Measurements from ENCODE around the gene GTF3C2.
"Not testable (repeated sequence)": the region's sequence is repeated elsewhere in the genome, so short reads cannot be mapped to it uniquely, and the experiment has no call there.

The GTF3C2 gene

DNA sequence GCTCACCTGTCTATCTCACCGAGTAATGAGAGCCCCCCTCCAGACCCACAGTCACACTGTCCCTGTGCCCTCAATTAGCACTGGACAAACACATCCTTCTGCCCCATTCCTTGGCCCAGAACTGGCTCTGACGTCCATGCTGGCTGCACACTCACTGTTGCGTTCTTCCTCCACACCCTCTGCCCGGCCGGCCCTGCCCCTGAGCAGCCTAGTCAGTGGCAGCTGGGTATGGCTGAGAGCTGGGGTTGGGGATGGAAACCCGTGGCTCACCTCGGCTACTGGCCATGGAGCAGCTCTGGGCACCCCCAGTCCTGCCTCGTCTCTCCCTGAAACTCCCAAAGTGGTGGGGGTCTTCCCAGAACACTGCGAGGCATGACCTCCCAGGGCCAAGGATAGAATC lies 41.9 kb downstream of the GTF3C2 start:
- H3K4me3 Mint-ChIP-seq: no peak overlapping the region
- H3K27me3 Mint-ChIP-seq: no peaks in the 10 kb centered on the region
- no peaks in the 10 kb centered on the region for H3K9me3 Mint-ChIP-seq
- H3K27ac Mint-ChIP-seq: no peak overlapping the region
- no peaks in the 10 kb centered on the region for H3K4me1 Mint-ChIP-seq
- peaks cover 10% of the 10 kb centered on the region for H3K36me3 Mint-ChIP-seq

- Mint-ChIP-seq H3K27me3 (no peaks in the 10 kb centered on the region), H3K36me3 (peaks cover 11% of the 10 kb centered on the region), H3K27ac (no peak overlapping the region), H3K4me3 (no peak overlapping the region), H3K4me1 (no peaks in the 10 kb centered on the region), H3K9me3 (no peaks in the 10 kb centered on the region)
These were observed 42.5 kb downstream of the GTF3C2 start for GRCh38 chr2:27313882-27314645.

DNA sequence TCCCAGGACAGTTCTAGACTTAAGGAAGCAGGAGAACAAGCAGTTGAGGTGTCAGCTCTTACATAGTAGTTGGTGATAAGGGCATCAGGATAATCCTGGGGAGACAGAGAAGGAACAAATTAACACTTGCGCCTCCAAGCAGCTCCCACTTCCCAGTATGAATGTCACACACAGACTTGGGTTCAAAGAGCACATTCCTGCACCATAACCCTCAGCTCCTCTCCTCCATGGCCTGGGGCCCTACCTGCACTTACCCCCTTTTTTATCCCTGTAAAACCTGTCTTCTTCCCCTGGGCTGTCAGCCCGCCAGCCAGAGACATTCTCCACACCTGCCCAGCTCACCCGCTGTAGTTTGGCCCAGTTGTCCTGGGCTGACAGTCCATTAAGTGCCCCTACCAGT lies 44.4 kb downstream of the GTF3C2 start:
- Mint-ChIP-seq H3K27ac (no peak overlapping the region), H3K36me3 (peaks cover 10% of the 10 kb centered on the region), H3K4me1 (no peaks in the 10 kb centered on the region), H3K4me3 (no peak overlapping the region), H3K27me3 (no peaks in the 10 kb centered on the region), H3K9me3 (no peaks in the 10 kb centered on the region)

GRCh38 chr2:27309651-27310050 lies 46.9 kb downstream of the GTF3C2 start:
- peaks cover 10% of the 10 kb centered on the region for H3K36me3 Mint-ChIP-seq
- no peaks in the 10 kb centered on the region for H3K9me3 Mint-ChIP-seq
- no peak overlapping the region for H3K4me3 Mint-ChIP-seq
- H3K27ac Mint-ChIP-seq: peak overlapping the region; percentile 26
- H3K4me1 Mint-ChIP-seq: no peaks in the 10 kb centered on the region
- H3K27me3 Mint-ChIP-seq: peaks cover 8% of the 10 kb centered on the region

DNA sequence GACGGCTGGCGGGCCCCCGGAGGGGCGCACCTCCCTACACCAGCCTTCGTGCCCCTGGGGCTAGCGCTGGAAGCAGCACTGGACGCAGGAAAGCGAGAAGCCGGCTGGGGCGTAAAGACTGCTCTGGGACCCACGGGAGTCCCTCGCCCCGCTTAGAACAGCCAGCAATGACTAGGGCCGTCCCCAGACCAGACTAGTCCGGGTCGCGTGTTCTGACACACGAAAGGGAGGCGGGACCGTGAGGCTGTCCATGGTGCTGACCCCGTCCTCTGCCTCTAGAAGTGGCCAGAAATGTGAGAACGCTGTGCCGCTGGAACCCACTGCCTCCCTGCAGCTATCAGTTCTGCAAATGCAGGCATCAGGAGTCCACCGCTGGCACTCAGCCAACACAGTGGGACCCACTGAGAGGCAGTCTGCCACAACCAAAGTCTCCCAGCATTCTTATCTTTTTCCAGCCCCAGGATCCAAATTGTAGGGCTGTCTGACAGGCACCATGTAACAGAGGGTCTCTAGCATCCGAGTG lies 48.1 kb downstream of the GTF3C2 start, which contains the start of gene UCN:
Gene UCN, minus strand, starts transcription at position 87 of the 523 bp plus-strand sequence. CDS start 550 bp downstream, outside the sequence.
- no peaks in the 10 kb centered on the region for H3K4me1 Mint-ChIP-seq
- H3K4me3 Mint-ChIP-seq: peak within 1 kb of the TSS; percentile 76
- peaks cover 12% of the 10 kb centered on the region for H3K27me3 Mint-ChIP-seq
- no peaks in the 10 kb centered on the region for H3K9me3 Mint-ChIP-seq
- peaks cover 10% of the 10 kb centered on the region for H3K36me3 Mint-ChIP-seq
- no peak within 1 kb of the TSS for H3K27ac Mint-ChIP-seq

DNA sequence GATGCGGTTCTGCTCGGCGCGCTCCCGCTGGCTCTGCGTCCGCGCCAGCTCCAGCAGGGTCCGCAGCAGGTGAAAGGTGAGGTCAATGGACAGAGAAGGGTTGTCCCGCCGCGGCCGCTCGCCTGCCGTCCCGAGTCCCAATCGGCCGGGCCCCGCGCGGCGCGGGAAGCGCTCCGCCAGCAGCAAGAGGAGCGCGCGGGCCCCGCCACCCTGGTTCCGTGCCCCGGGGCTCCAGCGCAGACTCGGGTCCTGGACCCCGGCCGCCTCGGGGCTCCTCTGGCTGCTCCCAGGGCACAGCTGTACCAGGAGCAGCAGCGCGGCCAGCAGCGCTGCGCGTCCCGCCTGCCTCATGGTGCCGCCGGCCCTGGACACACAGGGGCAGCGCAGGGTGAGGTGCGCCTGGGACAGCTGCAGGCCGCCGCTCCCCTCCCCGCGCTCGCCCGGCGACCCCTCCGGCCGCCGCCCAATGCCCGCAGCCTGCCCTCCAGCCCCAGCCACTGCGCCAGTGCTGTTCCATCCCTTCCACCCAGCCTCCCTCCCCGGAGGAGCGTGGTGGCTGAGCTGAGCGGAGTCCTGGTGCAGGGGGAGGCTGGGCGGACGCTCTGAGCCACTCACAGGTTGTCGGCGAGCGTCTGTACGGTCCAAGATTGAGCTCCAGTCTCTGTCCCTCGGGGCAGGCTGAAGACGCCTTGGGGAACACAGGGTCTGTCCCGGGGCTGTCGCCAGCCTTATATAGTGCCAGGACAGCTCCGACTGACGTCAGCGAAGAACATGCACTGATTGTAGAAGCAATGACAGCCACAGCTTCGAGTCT lies 48.8 kb downstream of the GTF3C2 start:
- Mint-ChIP-seq H3K4me1 (no peaks in the 10 kb centered on the region), H3K27ac (no peak overlapping the region), H3K4me3 (peak overlapping the region; percentile 76), H3K36me3 (peaks cover 10% of the 10 kb centered on the region), H3K9me3 (no peaks in the 10 kb centered on the region), H3K27me3 (peaks cover 12% of the 10 kb centered on the region)

GRCh38 chr2:27307287-27307544 lies 49.3 kb downstream of the GTF3C2 start:
- no peaks in the 10 kb centered on the region for H3K4me1 Mint-ChIP-seq
- H3K36me3 Mint-ChIP-seq: peaks cover 10% of the 10 kb centered on the region
- no peak overlapping the region for H3K27ac Mint-ChIP-seq
- H3K9me3 Mint-ChIP-seq: no peaks in the 10 kb centered on the region
- H3K27me3 Mint-ChIP-seq: peaks cover 12% of the 10 kb centered on the region
- H3K4me3 Mint-ChIP-seq: peak overlapping the region; percentile 76

DNA sequence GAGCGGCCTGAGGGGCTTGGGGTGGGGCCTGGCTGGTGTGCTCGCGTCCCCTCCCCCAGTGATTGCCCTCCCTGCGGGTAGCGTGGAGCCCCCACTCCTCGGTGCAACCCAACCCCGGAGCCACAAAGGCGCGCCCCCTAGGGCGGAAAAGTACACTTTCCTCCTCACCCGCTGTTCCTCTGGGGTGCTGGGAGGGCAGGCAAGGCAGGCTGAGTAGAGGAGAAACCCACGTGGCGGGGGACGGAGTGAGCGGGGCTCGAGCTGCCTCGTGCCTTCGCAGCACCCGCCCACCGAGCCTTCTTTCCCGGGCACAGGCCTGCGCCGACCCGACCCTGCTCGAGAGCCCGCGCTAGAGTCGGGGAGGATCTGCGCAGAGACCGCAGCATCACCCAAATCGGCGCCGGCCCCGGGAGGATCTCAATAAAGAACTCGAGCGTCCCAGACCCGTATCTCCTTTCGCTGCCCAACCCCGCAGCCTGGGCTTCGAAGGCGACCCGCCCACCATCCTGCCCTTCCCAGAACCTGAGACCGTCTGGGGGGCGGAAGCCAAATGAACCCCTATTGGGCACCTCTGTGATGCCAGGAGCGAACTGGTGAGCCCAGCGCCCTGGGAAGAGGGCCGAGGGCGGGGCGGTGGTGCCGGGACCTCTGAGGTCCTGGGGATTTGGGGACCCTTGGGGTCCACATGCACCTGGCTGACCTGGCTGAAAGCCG lies 49.8 kb downstream of the GTF3C2 start:
- Mint-ChIP-seq H3K9me3 (no peaks in the 10 kb centered on the region), H3K4me1 (no peaks in the 10 kb centered on the region), H3K27me3 (peaks cover 12% of the 10 kb centered on the region), H3K4me3 (peak overlapping the region; percentile 76), H3K36me3 (peaks cover 10% of the 10 kb centered on the region), H3K27ac (no peak overlapping the region)

DNA sequence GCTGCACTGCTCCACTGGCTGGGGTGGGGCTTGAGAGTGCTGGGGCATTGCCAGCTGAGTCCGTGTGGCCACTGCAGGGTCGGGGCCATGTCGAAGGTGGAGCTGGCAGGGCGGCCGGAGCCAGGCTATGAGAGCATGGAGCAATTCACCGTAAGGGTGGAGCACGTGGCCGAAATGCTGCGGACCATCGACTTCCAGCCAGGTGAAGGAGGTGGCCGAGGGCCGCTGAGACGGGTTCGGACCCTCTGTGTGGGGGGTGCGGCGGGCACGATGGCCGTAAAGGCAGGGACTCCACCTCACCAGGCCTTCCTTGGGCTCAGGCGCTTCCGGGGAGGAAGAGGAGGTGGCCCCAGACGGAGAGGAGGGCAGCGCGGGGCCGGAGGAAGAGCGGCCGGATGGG lies 50.4 kb downstream of the GTF3C2 start:
- Mint-ChIP-seq H3K4me3 (peak overlapping the region; percentile 36), H3K27me3 (peaks cover 12% of the 10 kb centered on the region), H3K27ac (no peak overlapping the region), H3K9me3 (no peaks in the 10 kb centered on the region), H3K36me3 (peaks cover 5% of the 10 kb centered on the region), H3K4me1 (no peaks in the 10 kb centered on the region)

- Mint-ChIP-seq H3K4me3 (peak overlapping the region; percentile 24), H3K4me1 (no peaks in the 10 kb centered on the region), H3K27ac (no peak overlapping the region)
These were observed 51.0 kb downstream of the GTF3C2 start for GRCh38 chr2:27305516-27305915.

DNA sequence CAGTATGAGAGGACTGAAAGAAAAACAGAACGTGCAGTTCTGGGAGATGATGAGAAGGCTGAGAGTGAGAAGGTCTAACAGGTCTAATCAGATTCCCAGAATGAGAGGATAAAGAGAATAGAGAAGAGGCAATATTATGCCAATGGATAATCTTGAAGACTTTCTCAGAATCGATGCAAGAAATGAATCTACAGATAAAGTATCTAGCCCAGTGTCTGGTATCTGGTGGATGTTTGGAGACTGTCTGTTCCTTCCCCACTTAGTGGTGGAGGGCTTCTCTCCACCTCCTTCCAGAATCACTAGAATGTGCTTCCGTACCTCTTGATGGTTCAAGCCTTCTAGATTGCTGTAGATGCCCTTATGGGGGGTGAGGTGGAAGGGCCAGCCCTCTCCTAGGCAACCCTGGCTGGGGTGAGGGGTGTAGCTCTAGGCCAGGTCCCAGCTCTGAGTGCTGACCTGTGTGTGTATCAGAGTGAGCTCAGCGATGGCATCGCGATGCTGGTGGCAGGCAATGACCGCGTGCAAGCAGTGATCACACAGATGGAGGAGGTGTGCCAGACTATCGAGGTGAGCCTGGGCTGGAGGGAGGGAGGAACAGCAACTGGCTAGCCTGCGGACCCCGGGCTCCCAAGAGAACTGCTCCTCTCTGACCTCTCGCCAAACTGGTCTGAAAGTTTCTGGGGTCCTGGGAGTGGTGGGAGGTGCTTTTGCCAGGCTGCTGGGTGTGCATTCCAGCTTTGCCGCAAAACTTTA lies 51.9 kb downstream of the GTF3C2 start:
- no peaks in the 10 kb centered on the region for H3K9me3 Mint-ChIP-seq
- peaks cover 12% of the 10 kb centered on the region for H3K27me3 Mint-ChIP-seq
- H3K27ac Mint-ChIP-seq: no peak overlapping the region
- H3K4me3 Mint-ChIP-seq: no peak overlapping the region
- peaks cover 3% of the 10 kb centered on the region for H3K36me3 Mint-ChIP-seq
- H3K4me1 Mint-ChIP-seq: no peaks in the 10 kb centered on the region

More at GRCh38 chr2:27305516-27305915, 51.0 kb downstream of the GTF3C2 start:
- Mint-ChIP-seq H3K27me3 (peaks cover 12% of the 10 kb centered on the region), H3K9me3 (no peaks in the 10 kb centered on the region), H3K36me3 (peaks cover 5% of the 10 kb centered on the region)

GRCh38 chr2:27303093-27304025 lies 53.2 kb downstream of the GTF3C2 start:
- Mint-ChIP-seq H3K27me3 (peaks cover 12% of the 10 kb centered on the region), H3K9me3 (no peaks in the 10 kb centered on the region), H3K4me1 (no peaks in the 10 kb centered on the region), H3K36me3 (no peaks in the 10 kb centered on the region), H3K27ac (no peak overlapping the region), H3K4me3 (peak overlapping the region; percentile 63)

DNA sequence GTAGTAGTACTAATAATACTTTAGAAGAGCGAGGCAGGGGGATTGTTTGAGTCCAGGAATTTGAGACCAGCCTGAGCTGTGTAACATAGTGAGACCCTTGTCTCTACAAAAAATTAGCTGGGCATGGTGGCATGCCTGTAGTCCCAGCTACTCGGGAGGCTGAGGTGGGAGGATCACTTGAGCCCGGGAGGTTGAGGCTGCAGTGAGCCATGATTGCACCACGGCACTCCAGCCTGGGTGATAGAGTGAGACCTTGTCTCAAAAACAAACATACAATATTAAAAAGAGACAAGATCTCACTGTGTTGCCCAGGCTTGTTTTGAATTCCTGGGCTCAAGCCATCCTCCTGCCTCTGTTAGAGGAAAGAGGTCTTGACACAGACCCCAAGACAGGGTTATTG lies 56.0 kb downstream of the GTF3C2 start:
- not testable (repeated sequence) for H3K4me1 Mint-ChIP-seq, H3K36me3 Mint-ChIP-seq, H3K9me3 Mint-ChIP-seq, H3K4me3 Mint-ChIP-seq, H3K27ac Mint-ChIP-seq
- peaks cover 12% of the 10 kb centered on the region for H3K27me3 Mint-ChIP-seq

DNA sequence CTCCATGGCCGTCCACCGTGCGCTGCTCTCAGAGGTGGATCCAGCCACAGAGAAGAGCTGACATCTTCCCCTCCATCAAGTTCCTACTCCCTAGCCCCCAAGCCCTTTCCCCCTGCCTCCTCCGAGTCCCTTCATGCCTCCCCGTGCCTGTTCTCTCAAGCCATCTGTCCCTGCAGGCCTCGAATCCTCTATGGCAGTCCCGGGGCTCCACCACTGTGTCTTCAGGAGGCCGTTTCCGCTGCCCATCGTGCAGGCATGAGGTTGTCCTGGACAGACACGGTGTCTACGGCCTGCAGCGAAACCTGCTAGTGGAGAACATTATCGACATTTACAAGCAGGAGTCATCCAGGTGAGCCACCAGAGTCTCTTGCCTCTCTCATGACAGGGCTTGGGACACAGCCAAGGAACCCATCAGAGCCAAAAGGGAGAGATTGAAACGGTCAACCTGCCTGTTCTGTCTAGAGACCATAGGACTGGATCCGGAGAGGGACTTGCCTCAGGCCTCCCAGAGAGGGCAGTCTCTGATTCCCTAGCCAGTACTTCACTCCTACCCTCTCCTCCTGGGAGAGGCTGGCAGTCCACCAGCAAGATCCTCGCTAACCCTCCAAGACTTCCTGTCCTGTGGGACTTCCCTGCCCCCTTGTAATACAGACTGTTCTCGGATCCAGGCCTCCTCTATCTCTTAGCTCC lies 58.0 kb downstream of the GTF3C2 start:
- Mint-ChIP-seq H3K9me3 (no peaks in the 10 kb centered on the region), H3K27ac (no peak overlapping the region), H3K27me3 (no peaks in the 10 kb centered on the region), H3K4me1 (no peaks in the 10 kb centered on the region), H3K36me3 (no peaks in the 10 kb centered on the region), H3K4me3 (no peak overlapping the region)
